K562 (cell line): ENCODE data around the gene PAF1. TPM values are rescaled to one million over a fixed set of nuclear protein-coding genes. Genes with fewer than 3 reads are reported as not detected.

Experiments
- ATAC-seq: fragments of 200-7000 bp; cut with Tn5 transposase; 3 replicates; pipeline ENCODE4 v1.9.1; 2020; ENCODE audit warnings: moderate library complexity
- BruUV-seq: library from RNA; stranded (reverse); fragments of 400-500 nt; replicated peaks from 2 replicates; lab custom pipeline; 2021; lab: Mats Ljungman, UMichigan
- CTCF ChIA-PET: fragments of 300-600 bp; formaldehyde crosslinking; extraction: SDS; loops from one replicate; lab custom pipeline; 2021; ENCODE audit warnings: low intra/inter-chr PET ratio; lab: Yijun Ruan, JAX
- POLR2A ChIA-PET: fragments of 300-600, 350-650 bp; sonication (Branson Sonifier 250); formaldehyde crosslinking; extraction: SDS; loops from one replicate; lab custom pipeline; 2021; ENCODE audit warnings: antibody characterized with exemption, inconsistent platforms; lab: Yijun Ruan, JAX
- DNase-seq, 4 experiments: peaks; one replicate each; pipeline versions ENCODE4 v3.0.0 to v3.0.0-alpha.2; 2011 to 2018; ENCODE audit warnings: low spot score in 3 of 4, mixed read lengths in 3 of 4; ENCODE audit errors: extremely low read depth in 1 of 4
- FAIRE-seq: peaks from 2 replicates; lab custom pipeline; 2011; peaks lifted over from hg19 to GRCh38; lab: Jason Lieb, UNC
- H2AFZ ChIP-seq: 2 replicates; pipeline ENCODE4 v1.6.0; 2011; ENCODE audit warnings: low read depth, low read length, control low read depth, inconsistent platforms
- H3K27ac ChIP-seq: fragments of 200-600 bp; 3 replicates; pipeline ENCODE4 v1.8.0; 2011; ENCODE audit warnings: low read depth, mild to moderate bottlenecking, control low read depth, inconsistent platforms, low read length, moderate library complexity, mixed read lengths; ENCODE audit errors: extremely low read depth
- H3K27me3 ChIP-seq, 2 experiments: fragments of 300-600 bp in 1 of 2; 2 replicates in 1 of 2; 3 replicates in 1 of 2; pipeline versions ENCODE4 v1.6.0 to v1.8.0; 2011; ENCODE audit warnings: inconsistent platforms in 2 of 2, low read length in 2 of 2, mild to moderate bottlenecking in 1 of 2, mixed read lengths in 1 of 2, moderate library complexity in 1 of 2; ENCODE audit not compliant: control insufficient read depth in 2 of 2, insufficient read depth in 2 of 2
- H3K36me3 ChIP-seq: fragments of 300-600 bp; 3 replicates; pipeline ENCODE4 v1.8.0; 2011; ENCODE audit warnings: mild to moderate bottlenecking, low read length, inconsistent platforms; ENCODE audit not compliant: control insufficient read depth, insufficient read depth
- H3K4me1 ChIP-seq, 2 experiments: fragments of 200-600 bp in 1 of 2; replicated peaks in 1 of 2; 2 replicates in 1 of 2; 3 replicates in 1 of 2; pipeline versions ENCODE4 v1.5.1 to v1.8.0; 2011; ENCODE audit warnings: inconsistent platforms in 2 of 2, low read length in 2 of 2, mild to moderate bottlenecking in 1 of 2, mixed read lengths in 1 of 2, moderate library complexity in 1 of 2; ENCODE audit not compliant: control insufficient read depth in 2 of 2, insufficient read depth in 2 of 2
- H3K4me2 ChIP-seq: 2 replicates; pipeline ENCODE4 v1.6.1; 2011; ENCODE audit warnings: low read length, control low read depth, inconsistent platforms, mixed read lengths; ENCODE audit not compliant: insufficient read depth
- H3K4me3 ChIP-seq: fragments of 200-600 bp; sonication (generic), shearing (Covaris generic); 2 replicates; pipeline ENCODE4 v1.5.1; 2016; ENCODE audit warnings: control low read depth, inconsistent platforms
- H3K79me2 ChIP-seq: fragments of 200-600 bp; 3 replicates; pipeline ENCODE4 v1.8.0; 2011; ENCODE audit warnings: low read length, inconsistent platforms; ENCODE audit not compliant: control insufficient read depth, insufficient read depth
- H3K9ac ChIP-seq, 2 experiments: 2 replicates each; pipeline versions ENCODE4 v1.6.0 to v1.6.1; 2011; ENCODE audit warnings: low read depth in 2 of 2, low read length in 2 of 2, control low read depth in 1 of 2, inconsistent platforms in 1 of 2, mild to moderate bottlenecking in 1 of 2, mixed read lengths in 1 of 2; ENCODE audit not compliant: insufficient read depth in 1 of 2
- H3K9me1 ChIP-seq: one replicate; pipeline ENCODE4 v1.6.0; 2011; ENCODE audit warnings: inconsistent platforms, mild to moderate bottlenecking, low read length, moderate library complexity; ENCODE audit not compliant: control insufficient read depth, insufficient read depth
- H3K9me3 ChIP-seq: replicated peaks from 2 replicates; pipeline ENCODE4 v1.5.1; 2011; ENCODE audit warnings: low read depth, low read length, inconsistent platforms; ENCODE audit not compliant: control insufficient read depth, insufficient read depth
- H4K20me1 ChIP-seq: replicated peaks from 2 replicates; pipeline ENCODE4 v1.6.1; 2011; ENCODE audit warnings: low read length, inconsistent platforms, mixed read lengths; ENCODE audit not compliant: control insufficient read depth, insufficient read depth
- HDAC6 ChIP-seq: IDR thresholded peaks from 2 replicates; pipeline ENCODE4 v1.6.1; 2012; ENCODE audit warnings: low read depth, mild to moderate bottlenecking, control low read depth, inconsistent platforms, low read length, moderate library complexity
- HNRNPK ChIP-seq: fragments of 200-400 bp; formaldehyde crosslinking; IDR thresholded peaks from one replicate; pipeline ENCODE4 v1.6.1; 2018; ENCODE audit warnings: mild to moderate bottlenecking, low read depth, low read length; ENCODE audit not compliant: poor library complexity, severe bottlenecking
- POLR2AphosphoS2 ChIP-seq: IDR thresholded peaks from 2 replicates; pipeline ENCODE4 v1.6.1; 2012; ENCODE audit warnings: low read length, improper control_type of control experiment
- PTBP1 ChIP-seq: fragments of 200-400 bp; formaldehyde crosslinking; IDR thresholded peaks from 2 replicates; pipeline ENCODE4 v1.6.1; 2017; ENCODE audit warnings: low read depth, low read length
- SRSF9 ChIP-seq: fragments of 200-400 bp; formaldehyde crosslinking; IDR thresholded peaks from 2 replicates; pipeline ENCODE4 v1.6.1; 2017; ENCODE audit warnings: low read depth, low read length, borderline replicate concordance
- ZNF3 ChIP-seq: fragments of 250-450 bp; sonication (Bioruptor Pico); IDR thresholded peaks from 2 replicates; pipeline ENCODE4 v1.5.0; 2021; ENCODE audit warnings: mild to moderate bottlenecking, moderate library complexity
- WGBS: fragments of 100-300 bp; shearing (Covaris generic); methylation state at CpG from one replicate; pipeline ENCODE4 v1.1.6; 2016; ENCODE audit warnings: low coverage, mixed read lengths; ENCODE audit not compliant: insufficient coverage; ENCODE audit errors: missing lambda C conversion rate; 5-methylcytosine and 5-hydroxymethylcytosine counted together
- in situ Hi-C: fragments of 300-500 bp; cut with MboI; formaldehyde crosslinking; loops from 4 replicates; pipeline ENCODE4 v1.15.0; 2018; ENCODE audit warnings: inconsistent platforms, mixed read lengths
- intact Hi-C: fragments of 100-400 bp; cut with micrococcal nuclease; formaldehyde crosslinking; loops from 2 replicates; pipeline ENCODE4 v1.14.2; 2022
- polyA plus RNA-seq, 8 experiments: library from polyadenylated mRNA; depleted of rRNA in 4 of 8; stranded (reverse) in 5 of 8; unstranded in 3 of 8; fragments of >200 nt; fragmentation: Nextera tagmentation in 2 of 8; fragmentation: Illumina TruSeq in 1 of 8; extraction: Ambion mirVana in 2 of 8; extraction: Trizol in 1 of 8; gene quantifications; 2 replicates each; pipeline versions ENCODE4 v1.2.1 to v1.2.3, GENCODE V29; 2011 to 2014; ENCODE audit warnings: inconsistent platforms in 1 of 8, missing spikeins in 1 of 8
- total RNA-seq, 7 experiments: library from RNA; depleted of rRNA in 6 of 7; stranded (reverse); fragments of >200 nt in 6 of 7; fragmentation: Illumina TruSeq in 2 of 7; extraction: Trizol in 2 of 7; gene quantifications; 2 replicates each; pipeline versions ENCODE4 v1.2.1 to v1.2.3, GENCODE V29; 2011 to 2021; ENCODE audit warnings: low replicate concordance in 1 of 7
- TF ChIP-seq, protein P1 (sequence below): fragments of 450-650 bp; IDR thresholded peaks from 2 replicates; pipeline ENCODE4 v1.6.1; 2016; ENCODE audit warnings: low read depth, mild to moderate bottlenecking, moderate library complexity
- TF ChIP-seq, protein P2 (sequence below): fragments of 450-650 bp; IDR thresholded peaks from 2 replicates; pipeline ENCODE4 v1.6.1; 2018; ENCODE audit not compliant: partially characterized antibody

Gene PAF1
- total and polyA plus RNA-seq, 9 of the 15 experiments (the other 6 are each of a cell fraction or from before 2014, with no cell fraction given), result 1.5 to 45.0 (median 33.8) TPM

DNA sequence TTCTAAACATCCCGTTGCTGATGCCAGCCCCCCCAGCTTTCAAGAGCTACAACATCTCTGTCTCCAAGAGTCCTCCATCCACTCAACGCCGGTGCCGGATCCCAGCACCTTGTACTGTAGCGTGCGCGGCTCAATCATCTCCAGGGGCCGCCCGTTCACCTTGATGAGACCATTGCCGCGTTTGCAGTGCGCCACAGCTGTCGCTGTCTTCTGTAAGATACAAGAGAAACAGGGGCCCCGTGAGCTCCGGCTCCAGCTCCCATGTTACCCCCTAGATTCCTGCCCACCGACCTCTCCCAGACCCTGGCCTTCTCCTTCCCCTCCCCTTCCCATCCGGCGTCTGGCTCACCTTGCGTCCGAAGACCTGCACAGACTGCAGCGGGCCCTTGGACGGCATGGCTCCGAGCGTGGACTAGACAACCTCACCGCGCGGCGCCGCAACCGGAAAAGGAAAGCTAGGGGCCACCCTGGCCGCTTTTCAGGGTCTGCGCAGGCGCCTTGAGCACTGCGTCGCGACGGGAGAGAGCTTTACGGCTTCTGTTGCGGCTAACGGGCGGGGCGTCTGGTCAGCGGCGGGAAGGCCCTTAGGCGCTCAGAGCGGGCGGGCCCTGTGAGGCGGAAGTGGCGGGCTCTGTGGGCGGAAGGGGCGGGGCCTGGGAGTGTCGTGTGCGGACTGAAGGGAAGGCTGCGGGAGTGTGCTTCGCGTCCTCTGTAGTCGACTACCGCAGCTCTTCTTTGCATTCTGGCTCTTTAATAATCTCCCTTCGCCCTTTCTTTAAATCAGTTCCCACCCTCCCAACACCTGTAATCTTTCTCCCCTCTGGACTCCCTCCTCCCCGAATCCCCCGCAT is 44.8 kb upstream of the PAF1 start, which contains the start of gene RPS16 (continued):
- TF ChIP-seq, protein P1, sequence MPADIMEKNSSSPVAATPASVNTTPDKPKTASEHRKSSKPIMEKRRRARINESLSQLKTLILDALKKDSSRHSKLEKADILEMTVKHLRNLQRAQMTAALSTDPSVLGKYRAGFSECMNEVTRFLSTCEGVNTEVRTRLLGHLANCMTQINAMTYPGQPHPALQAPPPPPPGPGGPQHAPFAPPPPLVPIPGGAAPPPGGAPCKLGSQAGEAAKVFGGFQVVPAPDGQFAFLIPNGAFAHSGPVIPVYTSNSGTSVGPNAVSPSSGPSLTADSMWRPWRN, result no peak
- no peak for TF ChIP-seq HNRNPK
- no peak for TF ChIP-seq ZNF3 (CRISPR knock-in tag)
- no peak for TF ChIP-seq SRSF9
- no peak for TF ChIP-seq PTBP1
- no peak for TF ChIP-seq HDAC6
- TF ChIP-seq, all 486 proteins: peak for 145

DNA sequence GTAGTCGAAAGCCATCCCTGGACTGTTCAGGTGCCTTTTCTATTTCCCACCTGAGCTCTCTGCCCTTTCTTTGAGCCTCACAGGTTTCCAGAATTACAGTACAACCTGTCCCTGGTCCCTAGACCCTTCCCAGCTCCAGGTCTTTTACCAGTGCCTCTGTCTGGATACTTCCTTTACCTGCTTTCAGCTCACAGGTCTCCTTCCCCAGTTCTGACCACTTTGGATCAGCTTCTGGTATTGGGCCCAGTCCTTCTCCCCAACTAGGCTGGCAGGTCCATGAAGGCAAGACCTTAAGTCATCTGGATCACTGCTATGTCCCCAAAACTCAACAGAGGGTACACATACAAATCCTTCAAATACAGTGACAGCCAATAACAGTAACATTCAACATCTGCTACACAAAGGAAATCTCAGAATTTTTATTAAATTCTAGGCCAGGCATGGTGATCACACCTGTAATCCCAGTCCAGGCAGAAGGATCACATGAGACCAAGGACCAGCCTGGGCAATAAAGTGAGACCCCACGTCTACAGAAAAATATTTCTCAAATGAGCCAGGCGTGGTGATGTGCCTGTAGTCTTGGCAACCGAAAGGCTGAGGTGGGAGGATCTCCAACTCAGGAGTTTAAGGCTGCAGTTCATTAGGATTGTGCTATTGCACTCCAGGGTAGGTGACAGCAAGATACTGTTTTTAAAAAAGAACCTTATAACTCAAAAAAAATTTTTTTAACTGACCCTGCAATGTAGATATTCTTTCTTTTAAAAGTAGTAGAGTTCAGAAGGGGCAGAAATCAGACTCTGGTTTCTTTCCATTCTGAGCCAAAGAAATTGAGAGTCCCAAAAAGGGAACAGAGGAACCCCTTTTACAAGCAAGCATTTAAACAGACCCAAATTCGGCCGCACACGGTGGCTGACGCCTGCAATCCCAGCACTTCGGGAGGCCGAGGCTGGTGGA is 43.5 kb upstream of the PAF1 start:
- H3K36me3 ChIP-seq, result peaks cover 37% of the 10 kb centered on the region
- peak overlapping the region; percentile 98 for H3K4me2 ChIP-seq
- no peak overlapping the region for H2AFZ ChIP-seq
- no peaks in the 10 kb centered on the region for H3K27me3 ChIP-seq
- WGBS, result 12% methylated on average over 10 of the region's 10 CpGs
- peaks cover 28 to 33% of the 10 kb centered on the region in 2 experiments for H3K4me1 ChIP-seq
- no peak for FAIRE-seq
- no peaks in the 10 kb centered on the region for H3K9me3 ChIP-seq
- CTCF ChIA-PET, result no interaction called here
- intact Hi-C loops, result no loop called here
- BruUV-seq, result no TSS peak
- H3K79me2 ChIP-seq, result peaks cover 32% of the 10 kb centered on the region
- H3K9me1 ChIP-seq, result no peaks in the 10 kb centered on the region
- ATAC-seq, result no peak
- peak overlapping the region; percentile 95 to 99 for H3K9ac ChIP-seq
- DNase-seq, result no peak
- H4K20me1 ChIP-seq, result peaks cover 21% of the 10 kb centered on the region
- in situ Hi-C loops, result no loop called here
- peak overlapping the region; percentile 100 for H3K4me3 ChIP-seq
- H3K27ac ChIP-seq, result peak overlapping the region; percentile 95
- POLR2A ChIA-PET, result interaction anchor here (0.8 to 6.2 kb wide), 17 partner anchors 10 to 238 kb away, joined by 3 to 141 read pairs (median 6); partner anchors contain the start of genes MED29, PAF1, SUPT5H and TIMM50
- TF ChIP-seq, protein P2, sequence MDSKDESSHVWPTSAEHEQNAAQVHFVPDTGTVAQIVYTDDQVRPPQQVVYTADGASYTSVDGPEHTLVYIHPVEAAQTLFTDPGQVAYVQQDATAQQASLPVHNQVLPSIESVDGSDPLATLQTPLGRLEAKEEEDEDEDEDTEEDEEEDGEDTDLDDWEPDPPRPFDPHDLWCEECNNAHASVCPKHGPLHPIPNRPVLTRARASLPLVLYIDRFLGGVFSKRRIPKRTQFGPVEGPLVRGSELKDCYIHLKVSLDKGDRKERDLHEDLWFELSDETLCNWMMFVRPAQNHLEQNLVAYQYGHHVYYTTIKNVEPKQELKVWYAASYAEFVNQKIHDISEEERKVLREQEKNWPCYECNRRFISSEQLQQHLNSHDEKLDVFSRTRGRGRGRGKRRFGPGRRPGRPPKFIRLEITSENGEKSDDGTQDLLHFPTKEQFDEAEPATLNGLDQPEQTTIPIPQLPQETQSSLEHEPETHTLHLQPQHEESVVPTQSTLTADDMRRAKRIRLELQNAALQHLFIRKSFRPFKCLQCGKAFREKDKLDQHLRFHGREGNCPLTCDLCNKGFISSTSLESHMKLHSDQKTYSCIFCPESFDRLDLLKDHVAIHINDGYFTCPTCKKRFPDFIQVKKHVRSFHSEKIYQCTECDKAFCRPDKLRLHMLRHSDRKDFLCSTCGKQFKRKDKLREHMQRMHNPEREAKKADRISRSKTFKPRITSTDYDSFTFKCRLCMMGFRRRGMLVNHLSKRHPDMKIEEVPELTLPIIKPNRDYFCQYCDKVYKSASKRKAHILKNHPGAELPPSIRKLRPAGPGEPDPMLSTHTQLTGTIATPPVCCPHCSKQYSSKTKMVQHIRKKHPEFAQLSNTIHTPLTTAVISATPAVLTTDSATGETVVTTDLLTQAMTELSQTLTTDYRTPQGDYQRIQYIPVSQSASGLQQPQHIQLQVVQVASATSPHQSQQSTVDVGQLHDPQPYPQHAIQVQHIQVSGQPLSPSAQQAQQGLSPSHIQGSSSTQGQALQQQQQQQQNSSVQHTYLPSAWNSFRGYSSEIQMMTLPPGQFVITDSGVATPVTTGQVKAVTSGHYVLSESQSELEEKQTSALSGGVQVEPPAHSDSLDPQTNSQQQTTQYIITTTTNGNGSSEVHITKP, result peak; percentile 86
- no peak for TF ChIP-seq POLR2AphosphoS2
